ENCODE measurements around the gene TBL1XR1. TPM values are rescaled to one million over a fixed set of nuclear protein-coding genes. Genes with fewer than 3 reads are reported as not detected.
A peak's percentile ranks its signal among the peaks of the same experiment; 100 is the strongest.
"Not testable (repeated sequence)": the region's sequence is repeated elsewhere in the genome, so short reads cannot be mapped to it uniquely, and the experiment has no call there.

Gene TBL1XR1
- total RNA-seq, 1 experiment from 2014 or later, result 161 TPM

- H3K27ac ChIP-seq, result peak overlapping the region; percentile 84
- no peaks in the 10 kb centered on the region for H3K9me3 ChIP-seq (replicated peaks)
- H3K27me3 ChIP-seq, result no peaks in the 10 kb centered on the region
- peaks cover 3% of the 10 kb centered on the region; the same call in 1 of the 2 replicates for H3K36me3 ChIP-seq
- peak; percentile 73 to 81 for DNase-seq
- peaks cover 7% of the 10 kb centered on the region; the same call in 1 of the 2 replicates for H3K4me1 ChIP-seq
- H3K4me3 ChIP-seq, result peak overlapping the region; percentile 95
Observed at GRCh38 chr3:177197727-177198460, 612 bp upstream of the TBL1XR1 start.

- peak overlapping the region; percentile 97 for H3K27ac ChIP-seq
- H3K4me3 ChIP-seq, result peak overlapping the region; percentile 95
- H3K4me1 ChIP-seq, result peaks cover 7% of the 10 kb centered on the region; the same call in 1 of the 2 replicates
- peak; percentile 38 to 56 for DNase-seq
- peaks cover 3% of the 10 kb centered on the region; the same call in 1 of the 2 replicates for H3K36me3 ChIP-seq
- no peaks in the 10 kb centered on the region for H3K27me3 ChIP-seq
- no peaks in the 10 kb centered on the region for H3K9me3 ChIP-seq (replicated peaks)
Observed at GRCh38 chr3:177196456-177197040, 734 bp downstream of the TBL1XR1 start.

GRCh38 chr3:177196008-177196455, 1.2 kb downstream of the TBL1XR1 start:
- Histone ChIP-seq H3K4me1 (peaks cover 7% of the 10 kb centered on the region; the same call in 1 of the 2 replicates), H3K4me3 (peak overlapping the region; percentile 95), H3K36me3 (peaks cover 3% of the 10 kb centered on the region; the same call in 1 of the 2 replicates), H3K27me3 (no peaks in the 10 kb centered on the region), H3K9me3 (replicated peaks) (no peaks in the 10 kb centered on the region), H3K27ac (peak overlapping the region; percentile 97)
- DNase-seq, result no peak

- H3K36me3 ChIP-seq, result peaks cover 3% of the 10 kb centered on the region; the same call in 1 of the 2 replicates
- DNase-seq, result peak; percentile 19 to 44
- H3K4me1 ChIP-seq, result peaks cover 7% of the 10 kb centered on the region; the same call in 1 of the 2 replicates
- peak overlapping the region; percentile 95 for H3K4me3 ChIP-seq
- no peaks in the 10 kb centered on the region for H3K27me3 ChIP-seq
- peak overlapping the region; percentile 97 for H3K27ac ChIP-seq
- H3K9me3 ChIP-seq (replicated peaks), result no peaks in the 10 kb centered on the region
Observed at GRCh38 chr3:177195242-177195991, 1.9 kb downstream of the TBL1XR1 start.

- Histone ChIP-seq H3K27ac (no peak overlapping the region), H3K27me3 (no peaks in the 10 kb centered on the region), H3K36me3 (peaks cover 3% of the 10 kb centered on the region; the same call in 1 of the 2 replicates), H3K4me3 (no peak overlapping the region), H3K9me3 (replicated peaks) (no peaks in the 10 kb centered on the region), H3K4me1 (peaks cover 7% of the 10 kb centered on the region; the same call in 1 of the 2 replicates)
- no peak for DNase-seq
Observed at GRCh38 chr3:177194299-177194698, 3.0 kb downstream of the TBL1XR1 start.

- H3K36me3 ChIP-seq, result peaks cover 3% of the 10 kb centered on the region; the same call in 1 of the 2 replicates
- DNase-seq, result no peak
- H3K4me3 ChIP-seq, result no peak overlapping the region
- no peak overlapping the region for H3K27ac ChIP-seq
- H3K4me1 ChIP-seq, result peaks cover 6% of the 10 kb centered on the region; the same call in 1 of the 2 replicates
- no peaks in the 10 kb centered on the region for H3K9me3 ChIP-seq (replicated peaks)
- no peaks in the 10 kb centered on the region for H3K27me3 ChIP-seq
Observed at GRCh38 chr3:177193688-177194268, 3.5 kb downstream of the TBL1XR1 start.

- not testable (repeated sequence) for H3K4me1 ChIP-seq; H3K27me3 ChIP-seq; H3K27ac ChIP-seq; H3K9me3 ChIP-seq (replicated peaks); H3K4me3 ChIP-seq; DNase-seq; H3K36me3 ChIP-seq
Observed at GRCh38 chr3:177193275-177193674, 4.0 kb downstream of the TBL1XR1 start.

- Histone ChIP-seq H3K9me3 (replicated peaks) (no peaks in the 10 kb centered on the region; the same call in 1 of the 2 replicates), H3K4me1 (no peaks in the 10 kb centered on the region), H3K4me3 (no peak overlapping the region), H3K27ac (no peak overlapping the region), H3K36me3 (no peaks in the 10 kb centered on the region; the same call in 1 of the 2 replicates), H3K27me3 (no peaks in the 10 kb centered on the region)
- DNase-seq, result no peak
Observed at GRCh38 chr3:177190756-177191681, 6.3 kb downstream of the TBL1XR1 start.

GRCh38 chr3:177190184-177190583, 7.1 kb downstream of the TBL1XR1 start:
- H3K4me3 ChIP-seq, H3K27ac ChIP-seq, DNase-seq: not testable (repeated sequence)

GRCh38 chr3:177188325-177188724, 9.0 kb downstream of the TBL1XR1 start:
- DNase-seq; H3K27me3 ChIP-seq; H3K27ac ChIP-seq; H3K4me1 ChIP-seq; H3K4me3 ChIP-seq; H3K9me3 ChIP-seq (replicated peaks); H3K36me3 ChIP-seq: not testable (repeated sequence)

More at GRCh38 chr3:177190184-177190583, 7.1 kb downstream of the TBL1XR1 start:
- not testable (repeated sequence) for H3K4me1 ChIP-seq; H3K9me3 ChIP-seq (replicated peaks); H3K36me3 ChIP-seq; H3K27me3 ChIP-seq

- DNase-seq, result no peak
Observed at GRCh38 chr3:177186306-177186705, 11.0 kb downstream of the TBL1XR1 start.

GRCh38 chr3:177185035-177185574, 12.2 kb downstream of the TBL1XR1 start:
- no peaks in the 10 kb centered on the region for H3K27me3 ChIP-seq
- no peak overlapping the region for H3K4me3 ChIP-seq
- no peaks in the 10 kb centered on the region; the same call in 1 of the 2 replicates for H3K9me3 ChIP-seq (replicated peaks)
- H3K4me1 ChIP-seq, result no peaks in the 10 kb centered on the region
- DNase-seq, result no peak
- no peak overlapping the region for H3K27ac ChIP-seq
- H3K36me3 ChIP-seq, result 0 out of 2 replicates have a peak, but pooled peaks cover 4% of the 10 kb centered on the region

More at GRCh38 chr3:177186306-177186705, 11.0 kb downstream of the TBL1XR1 start:
- Histone ChIP-seq H3K9me3 (replicated peaks) (no peaks in the 10 kb centered on the region; the same call in 1 of the 2 replicates), H3K27ac (no peak overlapping the region), H3K27me3 (no peaks in the 10 kb centered on the region), H3K4me1 (no peaks in the 10 kb centered on the region), H3K36me3 (0 out of 2 replicates have a peak, but pooled peaks cover 4% of the 10 kb centered on the region), H3K4me3 (no peak overlapping the region)

GRCh38 chr3:177184602-177185001, 12.7 kb downstream of the TBL1XR1 start:
- not testable (repeated sequence) for H3K4me1 ChIP-seq; DNase-seq; H3K9me3 ChIP-seq (replicated peaks); H3K27me3 ChIP-seq; H3K36me3 ChIP-seq; H3K27ac ChIP-seq; H3K4me3 ChIP-seq

All from SJCRH30 (cell line).